ENCODE measurements around the gene MCF2L2.

Gene MCF2L2

GRCh38 chr3:183438735-183439134 lies 10.3 kb upstream of the MCF2L2 start:
- in situ Hi-C loops (cut with HindIII; ENCODE audit: low pct_ligation_motif_present, low sequenced_read_pairs): no loop called here
- Histone ChIP-seq H3K27me3 (replicated peaks) (no peaks in the 10 kb centered on the region), H3K27ac (no peak overlapping the region), H3K36me3 (replicated peaks) (no peaks in the 10 kb centered on the region), H3K4me3 (ENCODE audit: low read depth, low read length) (no peak overlapping the region)
- DNase-seq: no peak
- no peak for TF ChIP-seq CTCF (IDR thresholded peaks at IDR 0.05; ENCODE audit: low read depth, low read length, missing control alignments)

GRCh38 chr3:183437666-183438564 lies 9.5 kb upstream of the MCF2L2 start:
- Histone ChIP-seq H3K27ac (no peak overlapping the region), H3K4me3 (ENCODE audit: low read depth, low read length) (no peak overlapping the region), H3K36me3 (replicated peaks) (no peaks in the 10 kb centered on the region), H3K27me3 (replicated peaks) (peaks cover 3% of the 10 kb centered on the region)
- no peak for DNase-seq
- in situ Hi-C loops (cut with HindIII; ENCODE audit: low pct_ligation_motif_present, low sequenced_read_pairs): no loop called here
- no peak for TF ChIP-seq CTCF (IDR thresholded peaks at IDR 0.05; ENCODE audit: low read depth, low read length, missing control alignments)

DNA sequence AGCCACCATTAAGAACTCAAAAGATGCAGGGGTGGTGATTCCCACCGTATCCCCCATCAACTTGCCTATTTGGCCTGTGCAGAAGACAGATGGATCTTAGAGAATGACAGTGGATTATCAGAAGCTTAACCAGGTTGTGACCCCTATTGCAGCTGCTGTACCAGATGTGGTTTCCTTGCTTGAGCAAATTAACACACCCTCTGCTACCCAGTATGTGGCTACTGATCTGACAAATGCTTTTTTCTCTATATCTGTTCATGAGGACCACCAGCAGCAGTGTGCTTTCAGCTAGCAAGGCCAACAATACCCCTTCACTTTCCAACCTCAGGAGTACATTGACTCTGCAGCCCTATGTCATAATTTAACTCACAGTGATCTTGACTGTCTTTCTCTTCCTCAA lies 8.6 kb upstream of the MCF2L2 start:
- Histone ChIP-seq H3K27ac (no peak overlapping the region), H3K4me3 (ENCODE audit: low read depth, low read length) (no peak overlapping the region), H3K27me3 (replicated peaks) (peaks cover 3% of the 10 kb centered on the region), H3K36me3 (replicated peaks) (no peaks in the 10 kb centered on the region)
- no peak for DNase-seq
- in situ Hi-C loops (cut with HindIII; ENCODE audit: low pct_ligation_motif_present, low sequenced_read_pairs): no loop called here
- no peak for TF ChIP-seq CTCF (IDR thresholded peaks at IDR 0.05; ENCODE audit: low read depth, low read length, missing control alignments)

- Histone ChIP-seq H3K4me3 (ENCODE audit: low read depth, low read length) (no peak overlapping the region), H3K27me3 (replicated peaks) (peaks cover 3% of the 10 kb centered on the region), H3K27ac (no peak overlapping the region), H3K36me3 (replicated peaks) (no peaks in the 10 kb centered on the region)
- in situ Hi-C loops (cut with HindIII; ENCODE audit: low pct_ligation_motif_present, low sequenced_read_pairs): no loop called here
- TF ChIP-seq CTCF (IDR thresholded peaks at IDR 0.05; ENCODE audit: low read depth, low read length, missing control alignments): no peak
- DNase-seq: no peak
These were observed 7.2 kb upstream of the MCF2L2 start for GRCh38 chr3:183435661-183436060.

DNA sequence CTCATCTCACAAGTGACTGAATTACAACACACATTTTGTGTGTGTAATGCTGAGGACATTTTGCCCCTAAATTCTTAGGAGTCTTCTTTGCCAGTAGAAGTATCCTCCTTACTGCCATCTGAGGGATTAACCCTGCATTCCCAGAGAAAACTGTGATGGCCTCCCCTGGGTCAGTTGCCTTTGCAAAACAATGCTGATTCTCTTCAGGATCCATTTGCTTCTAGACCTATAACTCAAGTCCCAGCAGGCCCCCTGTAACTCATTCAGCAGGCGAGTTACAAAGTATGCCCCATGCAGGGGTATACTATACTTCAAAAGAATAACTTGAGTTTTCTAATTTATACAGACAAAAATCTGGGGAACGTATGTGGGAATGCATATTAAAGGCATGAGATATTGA lies 6.6 kb upstream of the MCF2L2 start:
- TF ChIP-seq CTCF (IDR thresholded peaks at IDR 0.05; ENCODE audit: low read depth, low read length, missing control alignments): no peak
- H3K27me3 ChIP-seq (replicated peaks): peaks cover 3% of the 10 kb centered on the region
- H3K27ac ChIP-seq: no peak overlapping the region
- DNase-seq: no peak
- no peak overlapping the region for H3K4me3 ChIP-seq (ENCODE audit: low read depth, low read length)
- in situ Hi-C loops (cut with HindIII; ENCODE audit: low pct_ligation_motif_present, low sequenced_read_pairs): no loop called here
- no peaks in the 10 kb centered on the region for H3K36me3 ChIP-seq (replicated peaks)

GRCh38 chr3:183434503-183434902 lies 6.1 kb upstream of the MCF2L2 start:
- H3K27ac ChIP-seq: no peak overlapping the region
- in situ Hi-C loops (cut with HindIII; ENCODE audit: low pct_ligation_motif_present, low sequenced_read_pairs): no loop called here
- H3K27me3 ChIP-seq (replicated peaks): peaks cover 3% of the 10 kb centered on the region
- no peak for TF ChIP-seq CTCF (IDR thresholded peaks at IDR 0.05; ENCODE audit: low read depth, low read length, missing control alignments)
- no peak for DNase-seq
- no peaks in the 10 kb centered on the region for H3K36me3 ChIP-seq (replicated peaks)
- no peak overlapping the region for H3K4me3 ChIP-seq (ENCODE audit: low read depth, low read length)
